ENCODE data around the gene PGLYRP2.

- TF ChIP-seq FOXM1 (IDR thresholded peaks at IDR 0.05; ENCODE audit: borderline replicate concordance) (no peak), TARDBP (IDR thresholded peaks at IDR 0.05) (no peak), BHLHE40 (IDR thresholded peaks at IDR 0.05; ENCODE audit: borderline replicate concordance) (no peak), SP1 (IDR thresholded peaks at IDR 0.05) (no peak), ELF4 (IDR thresholded peaks at IDR 0.05) (no peak), FOXA1 (IDR thresholded peaks at IDR 0.05) (no peak), NFRKB (IDR thresholded peaks at IDR 0.05) (no peak), HDGF (IDR thresholded peaks at IDR 0.05; ENCODE audit: borderline replicate concordance) (no peak), SUZ12 (IDR thresholded peaks at IDR 0.05) (no peak), PKNOX1 (IDR thresholded peaks at IDR 0.05) (no peak), ZNF384 (IDR thresholded peaks at IDR 0.05) (no peak), L3MBTL2 (conservative IDR thresholded peaks at IDR 0.05) (no peak)
Observed at GRCh38 chr19:15429825-15430467, 49.4 kb downstream of the PGLYRP2 start.

Data from HEK293T (cell line).